Prostate gland (tissue), 2 donors: Measurements from ENCODE around the gene TTL.

Experiments used
- CTCF ChIP-seq, 4 experiments: fragments of 200-600 bp in 2 of 4; fragments of 450-650 bp in 2 of 4; sonication (generic) in 2 of 4; IDR thresholded peaks; 1 replicate in 3 of 4; 2 replicates in 1 of 4; pipeline ENCODE4 v1.5.1; 2016 to 2019; ENCODE audit warnings: antibody characterized with exemption in 4 of 4, mild to moderate bottlenecking in 2 of 4, moderate library complexity in 2 of 4
- POLR2A ChIP-seq: fragments of 450-650 bp; IDR thresholded peaks from one replicate; pipeline ENCODE4 v1.6.1; 2016; ENCODE audit warnings: antibody characterized with exemption, mild to moderate bottlenecking
- POLR2AphosphoS5 ChIP-seq: sonication (generic); formaldehyde crosslinking; IDR thresholded peaks from one replicate; pipeline ENCODE4 v1.6.1; 2017; ENCODE audit warnings: antibody characterized with exemption

GRCh38 chr2:112465382-112465781, 16.6 kb upstream of the TTL start:
- TF ChIP-seq CTCF (IDR thresholded peaks at IDR 0.05) (no peak), POLR2A (no peak), POLR2AphosphoS5 (no peak)
